HCT116 (cell line): ENCODE measurements around the gene MSI2. TPM values are rescaled to one million over a fixed set of nuclear protein-coding genes. Genes with fewer than 3 reads are reported as not detected.

ENCODE experiments used
- ATAC-seq: fragments of 200-7000 bp; cut with Tn5 transposase; 2 replicates; pipeline ENCODE4 v1.9.1; 2020; ENCODE audit warnings: mild to moderate bottlenecking, moderate library complexity
- BruUV-seq: library from RNA; stranded (reverse); fragments of 400-500 nt; replicated peaks from 2 replicates; lab custom pipeline; 2021; lab: Mats Ljungman, UMichigan
- CTCF ChIA-PET: fragments of 300-600 bp; sonication (Branson Sonifier 250); formaldehyde crosslinking; loops from one replicate; lab custom pipeline; 2021; ENCODE audit warnings: antibody characterized with exemption; lab: Charles Lee
- POLR2A ChIA-PET: fragments of 300-600, 350-600 bp; sonication (Branson Sonifier 250); formaldehyde crosslinking; loops from one replicate; lab custom pipeline; 2021; ENCODE audit warnings: antibody characterized with exemption; lab: Charles Lee
- RAD21 ChIA-PET, 2 experiments: fragments of 300-600 bp; sonication (Branson Sonifier 250); formaldehyde crosslinking; loops; one replicate each; lab custom pipeline; 2023; ENCODE audit warnings: low total read pairs in 2 of 2; ENCODE audit not compliant: uncharacterized antibody in 2 of 2, unreplicated experiment in 2 of 2, low non-redundant PET in 1 of 2; lab: Charles Lee
- DNase-seq: peaks from one replicate; pipeline ENCODE4 v3.0.0-alpha.2; 2010; ENCODE audit warnings: low read depth, low spot score
- H2AFZ ChIP-seq: fragments of 200-600 bp; shearing (Covaris generic), sonication (generic); 2 replicates; pipeline ENCODE4 v1.6.1; 2017; ENCODE audit warnings: low read depth, mixed run types, mixed read lengths, antibody characterized with exemption, low read length; ENCODE audit not compliant: poor library complexity, severe bottlenecking
- H3K27ac ChIP-seq: 2 replicates; pipeline ENCODE4 v1.5.1; 2012; ENCODE audit warnings: low read depth, low read length
- H3K27me3 ChIP-seq: fragments of 200-600 bp; sonication (generic); 2 replicates; pipeline ENCODE4 v1.6.1; 2016; ENCODE audit warnings: mixed run types, low read length, mixed read lengths; ENCODE audit not compliant: insufficient read depth
- H3K36me3 ChIP-seq, 2 experiments: fragments of 200-500 bp in 1 of 2; fragments of 200-600 bp in 1 of 2; sonication (Bioruptor generic) in 1 of 2; sonication (generic) in 1 of 2; 2 replicates each; pipeline versions ENCODE4 v1.5.1 to v1.6.1; 2014 to 2016; ENCODE audit warnings: low read length in 2 of 2, inconsistent platforms in 1 of 2, mixed read lengths in 1 of 2, mixed run types in 1 of 2; ENCODE audit not compliant: insufficient read depth in 2 of 2, control insufficient read depth in 1 of 2
- H3K4me1 ChIP-seq, 2 experiments: fragments of 200-600 bp in 1 of 2; sonication (generic) in 1 of 2; 2 replicates each; pipeline versions ENCODE4 v1.5.1 to v1.6.1; 2012 to 2017; ENCODE audit warnings: low read length in 2 of 2, inconsistent platforms in 1 of 2, mild to moderate bottlenecking in 1 of 2, mixed read lengths in 1 of 2, mixed run types in 1 of 2, moderate library complexity in 1 of 2; ENCODE audit not compliant: insufficient read depth in 2 of 2, control insufficient read depth in 1 of 2
- H3K4me2 ChIP-seq: fragments of 200-600 bp; sonication (generic); 2 replicates; pipeline ENCODE4 v1.6.1; 2017; ENCODE audit warnings: mixed run types, low read length, mixed read lengths
- H3K4me3 ChIP-seq, 2 experiments: fragments of 200-600 bp in 1 of 2; sonication (generic) in 1 of 2; replicated peaks in 1 of 2; 2 replicates each; pipeline ENCODE4 v1.5.1; 2011 to 2016; ENCODE audit warnings: low read length in 2 of 2, control low read depth in 1 of 2, low read depth in 1 of 2, mild to moderate bottlenecking in 1 of 2, mixed read lengths in 1 of 2, mixed run types in 1 of 2
- H3K79me2 ChIP-seq: fragments of 200-600 bp; sonication (generic); 2 replicates; pipeline ENCODE4 v1.6.1; 2017; ENCODE audit warnings: mild to moderate bottlenecking, mixed run types, low read length, moderate library complexity, mixed read lengths; ENCODE audit not compliant: insufficient read depth
- H3K9ac ChIP-seq: fragments of 200-600 bp; sonication (generic); 2 replicates; pipeline ENCODE4 v1.6.1; 2016; ENCODE audit warnings: low read length, mixed read lengths
- H3K9me2 ChIP-seq: fragments of 200-600 bp; sonication (generic), shearing (Covaris generic); 2 replicates; pipeline ENCODE4 v1.6.1; 2017; ENCODE audit warnings: mixed run types, mild to moderate bottlenecking, moderate library complexity; ENCODE audit not compliant: insufficient read depth
- H3K9me3 ChIP-seq, 2 experiments: fragments of 200-500 bp in 1 of 2; fragments of 200-600 bp in 1 of 2; sonication (Bioruptor generic) in 1 of 2; sonication (generic) in 1 of 2; 2 replicates each; pipeline ENCODE4 v1.6.1; 2014 to 2017; ENCODE audit warnings: low read length in 2 of 2, mixed read lengths in 2 of 2, inconsistent platforms in 1 of 2, low read depth in 1 of 2, mild to moderate bottlenecking in 1 of 2, mixed run types in 1 of 2, moderate library complexity in 1 of 2; ENCODE audit not compliant: control insufficient read depth in 1 of 2, insufficient read depth in 1 of 2
- H4K20me1 ChIP-seq: fragments of 200-600 bp; sonication (generic), shearing (Covaris generic); 2 replicates; pipeline ENCODE4 v1.6.1; 2017; ENCODE audit warnings: mixed run types, mild to moderate bottlenecking, moderate library complexity; ENCODE audit not compliant: insufficient read depth
- CBX3 ChIP-seq: IDR thresholded peaks from 2 replicates; pipeline ENCODE4 v1.6.1; 2012; ENCODE audit warnings: low read depth
- CEBPB ChIP-seq: IDR thresholded peaks from 2 replicates; pipeline ENCODE4 v1.6.1; 2012; ENCODE audit warnings: low read depth
- EGR1 ChIP-seq: IDR thresholded peaks from 2 replicates; pipeline ENCODE4 v1.6.1; 2012; ENCODE audit warnings: low read depth
- EZH2 ChIP-seq: fragments of 200-600 bp; sonication (generic); IDR thresholded peaks from 2 replicates; pipeline ENCODE4 v1.6.1; 2017; ENCODE audit warnings: antibody characterized with exemption, mixed run types
- POLR2A ChIP-seq: IDR thresholded peaks from 2 replicates; pipeline ENCODE4 v1.7.0; 2011; ENCODE audit warnings: borderline replicate concordance; ENCODE audit not compliant: insufficient read depth, insufficient read length; ENCODE audit errors: extremely low read depth
- POLR2AphosphoS5 ChIP-seq: IDR thresholded peaks from 2 replicates; pipeline ENCODE4 v1.6.1; 2011; ENCODE audit warnings: mild to moderate bottlenecking, low read depth, low read length, moderate library complexity
- SIN3A ChIP-seq: IDR thresholded peaks from 2 replicates; pipeline ENCODE4 v1.6.1; 2012; ENCODE audit warnings: low read depth
- SP1 ChIP-seq: IDR thresholded peaks from 2 replicates; pipeline ENCODE4 v1.6.1; 2012; ENCODE audit warnings: low read depth
- SRF ChIP-seq: IDR thresholded peaks from 2 replicates; pipeline ENCODE4 v1.6.1; 2012; ENCODE audit warnings: low read depth
- TCF7L2 ChIP-seq: IDR thresholded peaks from 2 replicates; pipeline ENCODE4 v1.7.0; 2011; ENCODE audit warnings: borderline replicate concordance, inconsistent platforms; ENCODE audit not compliant: insufficient read depth, insufficient read length; ENCODE audit errors: extremely low read depth
- YY1 ChIP-seq: IDR thresholded peaks from 2 replicates; pipeline ENCODE4 v1.6.1; 2011; ENCODE audit warnings: low read length, low read depth, moderate library complexity, mild to moderate bottlenecking; ENCODE audit not compliant: insufficient replicate concordance; ENCODE audit errors: extremely low read depth
- ZFX ChIP-seq: fragments of 450-650 bp; IDR thresholded peaks from 2 replicates; pipeline ENCODE4 v1.6.1; 2017
- ZNF274 ChIP-seq: fragments of 200-500 bp; sonication (Bioruptor generic); IDR thresholded peaks from 2 replicates; pipeline ENCODE4 v1.6.1; 2014; ENCODE audit warnings: mild to moderate bottlenecking, low read depth, low read length, inconsistent platforms
- intact Hi-C: fragments of 100-400 bp; cut with micrococcal nuclease; formaldehyde crosslinking; loops from 2 replicates; pipeline ENCODE4 v1.10.0; 2022
- total RNA-seq: library from RNA; stranded (reverse); gene quantifications from one replicate; pipeline ENCODE4 v1.2.1, GENCODE V29; 2021; ENCODE audit not compliant: unreplicated experiment

MSI2 gene
- total RNA-seq, 1 experiment from 2014 or later: 137 TPM

DNA sequence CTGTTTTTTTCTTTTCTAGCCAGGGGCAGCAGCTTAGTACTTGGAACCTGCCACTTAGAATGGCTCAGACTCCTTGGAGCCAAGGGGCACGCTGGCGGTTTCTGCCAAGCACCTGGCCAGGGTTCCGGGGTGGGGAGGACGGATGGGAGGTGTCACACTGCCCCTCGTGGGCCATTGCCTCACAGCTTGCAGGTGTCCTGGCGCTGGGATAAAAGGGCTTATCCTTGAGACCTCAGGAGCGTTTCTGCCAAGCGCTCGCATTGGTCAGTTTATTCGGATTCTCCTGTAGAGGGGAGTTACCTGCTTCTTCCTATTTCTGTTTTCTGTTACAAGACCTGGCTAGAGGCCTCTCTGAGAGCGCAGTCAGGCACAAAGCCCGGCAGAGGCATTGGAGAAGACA is 234.6 kb downstream of the MSI2 start:
- ChIA-PET CTCF (no interaction called here), RAD21 (no interaction called here), POLR2A (no interaction called here)
- no peak for TF ChIP-seq CBX3
- no peak for TF ChIP-seq ZFX
- no peak for TF ChIP-seq YY1
- TF ChIP-seq ZNF274: no peak
- no peak for TF ChIP-seq CEBPB
- no peak for TF ChIP-seq EGR1
- no peak for TF ChIP-seq POLR2AphosphoS5
- TF ChIP-seq SP1: no peak
- TF ChIP-seq SRF: no peak
- no peaks in the 10 kb centered on the region for H3K9me3 ChIP-seq
- H3K79me2 ChIP-seq: no peaks in the 10 kb centered on the region
- ATAC-seq (no peak), DNase-seq (no peak)
- 0 out of 2 replicates have a peak, but pooled peaks cover 4% of the 10 kb centered on the region for H4K20me1 ChIP-seq
- H3K4me2 ChIP-seq: no peak overlapping the region
- no peaks in the 10 kb centered on the region for H3K36me3 ChIP-seq
- H3K27ac ChIP-seq: no peak overlapping the region
- no peak overlapping the region for H3K4me3 ChIP-seq
- H3K9me2 ChIP-seq: no peaks in the 10 kb centered on the region
- no peaks in the 10 kb centered on the region for H3K4me1 ChIP-seq
- H3K9ac ChIP-seq: no peak overlapping the region
- no peak overlapping the region for H2AFZ ChIP-seq
- H3K27me3 ChIP-seq: no peaks in the 10 kb centered on the region
- no TSS peak for BruUV-seq
- intact Hi-C loops: no loop called here

DNA sequence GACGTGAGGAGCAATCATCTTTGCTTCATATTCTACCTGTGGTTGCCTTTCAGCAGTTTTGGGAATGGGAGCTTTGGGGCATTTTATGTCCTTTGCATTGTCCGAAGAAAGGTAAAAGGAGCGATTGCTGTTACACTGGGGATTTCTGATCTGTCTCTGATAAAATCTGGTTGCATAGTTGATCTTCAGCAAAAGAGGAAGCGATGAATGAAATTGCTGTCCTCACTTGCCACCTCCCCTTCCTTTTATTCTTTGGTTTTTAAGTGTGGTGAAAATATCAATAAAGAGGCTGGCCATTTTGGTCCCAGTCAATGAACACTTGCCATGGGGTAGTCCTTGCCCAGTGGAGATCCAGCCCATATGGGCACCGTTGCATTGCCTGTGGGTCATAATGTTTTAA is 236.8 kb downstream of the MSI2 start:
- RAD21 ChIA-PET: no interaction called here
- Histone ChIP-seq H3K4me2 (no peak overlapping the region), H3K9me2 (no peaks in the 10 kb centered on the region), H3K4me3 (no peak overlapping the region), H3K79me2 (no peaks in the 10 kb centered on the region)
- no peak for TF ChIP-seq EZH2
- no peak for TF ChIP-seq SIN3A
- TF ChIP-seq POLR2A: no peak
- TF ChIP-seq SP1: no peak
- TF ChIP-seq TCF7L2: no peak
- TF ChIP-seq, all 23 proteins: peak for 0
- H4K20me1 ChIP-seq: 0 out of 2 replicates have a peak, but pooled peaks cover 4% of the 10 kb centered on the region
- no peak overlapping the region for H3K27ac ChIP-seq
- BruUV-seq: no TSS peak
- H3K9me3 ChIP-seq: no peaks in the 10 kb centered on the region
- ATAC-seq: no peak
- CTCF ChIA-PET: no interaction called here
- no peaks in the 10 kb centered on the region for H3K27me3 ChIP-seq
- no peak overlapping the region for H3K9ac ChIP-seq
- H2AFZ ChIP-seq: no peak overlapping the region
- no peaks in the 10 kb centered on the region for H3K4me1 ChIP-seq
- POLR2A ChIA-PET: no interaction called here
- no peaks in the 10 kb centered on the region for H3K36me3 ChIP-seq
- intact Hi-C loops: no loop called here
- no peak for DNase-seq
